Karpas-422 (cell line): ENCODE data around the gene TMEM200C. TPM values are rescaled to one million over a fixed set of nuclear protein-coding genes. Genes with fewer than 3 reads are reported as not detected.

Experiments used
- DNase-seq: peaks from one replicate; pipeline ENCODE4 v3.0.0-alpha.2; 2015
- H2AFZ ChIP-seq: fragments of 200-600 bp; sonication (generic); 2 replicates; pipeline ENCODE4 v1.6.1; 2014; ENCODE audit warnings: antibody characterized with exemption, low read length, mixed read lengths
- H3K27ac ChIP-seq: fragments of 200-600 bp; sonication (generic); 2 replicates; pipeline ENCODE4 v1.5.1; 2014; ENCODE audit warnings: mild to moderate bottlenecking, low read length, moderate library complexity
- H3K27me3 ChIP-seq: fragments of 200-600 bp; sonication (generic); 2 replicates; pipeline ENCODE4 v1.6.1; 2014; ENCODE audit warnings: low read length, mixed read lengths
- H3K36me3 ChIP-seq: fragments of 200-600 bp; sonication (generic); 2 replicates; pipeline ENCODE4 v1.6.1; 2014; ENCODE audit warnings: low read length, mixed read lengths; ENCODE audit not compliant: insufficient read depth
- H3K4me1 ChIP-seq: fragments of 200-600 bp; sonication (generic); 2 replicates; pipeline ENCODE4 v1.6.1; 2014; ENCODE audit warnings: mild to moderate bottlenecking, low read length, mixed read lengths
- H3K4me2 ChIP-seq: fragments of 200-600 bp; sonication (generic); 2 replicates; pipeline ENCODE4 v1.6.1; 2014; ENCODE audit warnings: low read length, low read depth, mild to moderate bottlenecking; ENCODE audit not compliant: poor library complexity, severe bottlenecking
- H3K4me3 ChIP-seq: fragments of 200-600 bp; sonication (generic); 2 replicates; pipeline ENCODE4 v1.5.1; 2014; ENCODE audit warnings: mild to moderate bottlenecking, antibody characterized with exemption, low read length, mixed read lengths
- H3K79me2 ChIP-seq: fragments of 200-600 bp; sonication (generic); 2 replicates; pipeline ENCODE4 v1.6.1; 2014; ENCODE audit warnings: mild to moderate bottlenecking, low read length, mixed read lengths
- H3K9ac ChIP-seq: fragments of 200-600 bp; sonication (generic); 2 replicates; pipeline ENCODE4 v1.6.0; 2014; ENCODE audit warnings: low read length
- H3K9me2 ChIP-seq: fragments of 200-600 bp; sonication (generic), shearing (Covaris generic); replicated peaks from 2 replicates; pipeline ENCODE4 v1.6.0; 2014; ENCODE audit warnings: mild to moderate bottlenecking, low read length, moderate library complexity; ENCODE audit not compliant: insufficient read depth
- H3K9me3 ChIP-seq: fragments of 300-700, 200-600 bp; sonication (generic); 2 replicates; pipeline ENCODE4 v1.6.1; 2014; ENCODE audit warnings: low read length, mixed read lengths
- H4K20me1 ChIP-seq: fragments of 200-600 bp; sonication (generic); 2 replicates; pipeline ENCODE4 v1.6.1; 2014; ENCODE audit warnings: mild to moderate bottlenecking, antibody characterized with exemption, low read length, low read depth; ENCODE audit not compliant: insufficient read depth
- total RNA-seq: library from RNA; depleted of rRNA; stranded (reverse); fragments of >200 nt; shearing (Covaris generic); gene quantifications from 2 replicates; pipeline ENCODE4 v1.2.3, GENCODE V29; 2014; ENCODE audit warnings: low replicate concordance

Gene TMEM200C
- total RNA-seq, 1 experiment from 2014 or later = not detected

GRCh38 chr18:5890331-5891183 lies 4.8 kb downstream of the TMEM200C start:
- no peak overlapping the region for H3K9ac ChIP-seq
- peak overlapping the region; percentile 17 for H3K4me2 ChIP-seq
- H2AFZ ChIP-seq = no peak overlapping the region
- no peaks in the 10 kb centered on the region for H3K9me3 ChIP-seq
- no peaks in the 10 kb centered on the region for H3K9me2 ChIP-seq
- no peaks in the 10 kb centered on the region for H3K79me2 ChIP-seq
- H3K36me3 ChIP-seq = no peaks in the 10 kb centered on the region
- no peak overlapping the region for H3K4me3 ChIP-seq
- 0 out of 2 replicates have a peak, but pooled peaks cover 3% of the 10 kb centered on the region for H3K4me1 ChIP-seq
- no peaks in the 10 kb centered on the region for H4K20me1 ChIP-seq
- DNase-seq = peak; percentile 57
- no peaks in the 10 kb centered on the region for H3K27me3 ChIP-seq
- no peak overlapping the region for H3K27ac ChIP-seq

DNA sequence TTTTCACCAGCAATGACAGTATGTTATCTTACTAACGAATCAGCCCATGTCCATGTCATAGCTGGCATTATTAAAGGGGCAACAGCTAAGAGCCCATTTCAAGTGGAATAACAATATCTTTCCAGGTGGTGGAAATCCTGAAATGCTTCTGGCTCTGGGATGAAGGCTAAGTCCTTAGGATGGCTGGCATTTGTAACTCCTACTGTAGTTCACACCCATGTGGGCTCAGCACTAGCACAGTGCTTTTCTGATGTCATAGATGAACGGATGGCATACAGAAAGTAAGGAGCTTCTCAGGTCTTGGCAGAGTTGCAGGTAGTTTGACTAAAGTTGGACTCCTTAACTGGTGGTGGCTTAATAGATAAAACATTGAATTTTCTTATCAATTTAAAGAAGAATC lies 10.0 kb downstream of the TMEM200C start:
- Histone ChIP-seq H3K36me3 (no peaks in the 10 kb centered on the region), H3K9ac (no peak overlapping the region), H3K27me3 (no peaks in the 10 kb centered on the region), H3K4me3 (no peak overlapping the region), H3K9me2 (no peaks in the 10 kb centered on the region), H4K20me1 (no peaks in the 10 kb centered on the region), H3K79me2 (no peaks in the 10 kb centered on the region), H2AFZ (no peak overlapping the region), H3K9me3 (no peaks in the 10 kb centered on the region), H3K4me2 (no peak overlapping the region), H3K4me1 (peaks cover 5% of the 10 kb centered on the region; the same call in 1 of the 2 replicates), H3K27ac (no peak overlapping the region)
- peak; percentile 23 for DNase-seq

GRCh38 chr18:5884375-5884774 lies 10.9 kb downstream of the TMEM200C start:
- Histone ChIP-seq H3K27me3 (no peaks in the 10 kb centered on the region), H3K9me2 (no peaks in the 10 kb centered on the region), H3K27ac (no peak overlapping the region), H3K79me2 (no peaks in the 10 kb centered on the region), H3K9me3 (no peaks in the 10 kb centered on the region), H2AFZ (no peak overlapping the region), H3K4me1 (peaks cover 3% of the 10 kb centered on the region; the same call in 1 of the 2 replicates), H3K4me2 (no peak overlapping the region), H4K20me1 (no peaks in the 10 kb centered on the region), H3K4me3 (no peak overlapping the region), H3K9ac (no peak overlapping the region), H3K36me3 (no peaks in the 10 kb centered on the region)
- DNase-seq = peak; percentile 36

- Histone ChIP-seq H3K9ac (no peak overlapping the region), H3K27ac (no peak overlapping the region), H3K27me3 (no peaks in the 10 kb centered on the region), H3K9me2 (no peaks in the 10 kb centered on the region), H3K36me3 (no peaks in the 10 kb centered on the region), H3K9me3 (no peaks in the 10 kb centered on the region), H3K79me2 (no peaks in the 10 kb centered on the region), H4K20me1 (no peaks in the 10 kb centered on the region), H3K4me1 (peaks cover 6% of the 10 kb centered on the region; the same call in 1 of the 2 replicates), H3K4me3 (no peak overlapping the region), H2AFZ (no peak overlapping the region), H3K4me2 (no peak overlapping the region)
- DNase-seq = peak; percentile 71
Observed at GRCh38 chr18:5879479-5879882, 15.8 kb downstream of the TMEM200C start.

- Histone ChIP-seq H3K79me2 (no peaks in the 10 kb centered on the region), H3K4me2 (no peak overlapping the region), H3K9me2 (no peaks in the 10 kb centered on the region), H2AFZ (no peak overlapping the region), H4K20me1 (no peaks in the 10 kb centered on the region), H3K9me3 (no peaks in the 10 kb centered on the region), H3K27ac (no peak overlapping the region), H3K36me3 (no peaks in the 10 kb centered on the region), H3K4me3 (no peak overlapping the region), H3K27me3 (no peaks in the 10 kb centered on the region), H3K4me1 (peaks cover 15% of the 10 kb centered on the region), H3K9ac (no peak overlapping the region)
- DNase-seq = no peak
Observed at GRCh38 chr18:5876891-5877290, 18.4 kb downstream of the TMEM200C start.

GRCh38 chr18:5874336-5874735 lies 21.0 kb downstream of the TMEM200C start:
- DNase-seq = no peak
- Histone ChIP-seq H3K9ac (no peak overlapping the region), H3K79me2 (no peaks in the 10 kb centered on the region), H3K4me3 (no peak overlapping the region), H3K27ac (no peak overlapping the region), H3K27me3 (no peaks in the 10 kb centered on the region), H3K4me2 (no peak overlapping the region), H2AFZ (no peak overlapping the region), H3K9me2 (no peaks in the 10 kb centered on the region), H3K36me3 (no peaks in the 10 kb centered on the region), H3K4me1 (peaks cover 37% of the 10 kb centered on the region), H4K20me1 (no peaks in the 10 kb centered on the region), H3K9me3 (no peaks in the 10 kb centered on the region)

DNA sequence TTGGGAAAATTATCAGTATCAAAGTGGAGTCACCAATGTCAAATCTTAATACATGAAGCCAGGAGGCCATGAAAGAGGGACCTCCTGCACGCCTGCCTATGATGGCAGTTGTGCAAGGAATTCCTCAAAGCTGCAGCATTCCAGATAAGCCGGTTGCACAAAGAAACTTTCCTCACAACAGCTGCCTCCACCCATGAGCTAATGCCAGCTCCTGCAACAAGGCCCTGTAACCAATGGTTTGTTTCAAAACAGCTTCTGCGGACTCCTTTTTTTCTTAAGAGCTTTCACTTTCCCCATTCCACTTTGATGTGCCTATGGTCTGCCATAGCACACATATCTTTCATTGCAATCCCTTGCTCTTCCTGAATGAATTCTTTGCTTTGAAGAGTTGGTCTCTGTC lies 22.4 kb downstream of the TMEM200C start:
- H3K9ac ChIP-seq = no peak overlapping the region
- no peak for DNase-seq
- H2AFZ ChIP-seq = no peak overlapping the region
- H3K9me3 ChIP-seq = no peaks in the 10 kb centered on the region
- no peaks in the 10 kb centered on the region for H3K27me3 ChIP-seq
- no peaks in the 10 kb centered on the region for H3K79me2 ChIP-seq
- H3K36me3 ChIP-seq = no peaks in the 10 kb centered on the region
- H3K9me2 ChIP-seq = no peaks in the 10 kb centered on the region
- H3K4me3 ChIP-seq = no peak overlapping the region
- no peak overlapping the region for H3K4me2 ChIP-seq
- no peak overlapping the region for H3K27ac ChIP-seq
- H3K4me1 ChIP-seq = peaks cover 48% of the 10 kb centered on the region
- no peaks in the 10 kb centered on the region for H4K20me1 ChIP-seq

DNA sequence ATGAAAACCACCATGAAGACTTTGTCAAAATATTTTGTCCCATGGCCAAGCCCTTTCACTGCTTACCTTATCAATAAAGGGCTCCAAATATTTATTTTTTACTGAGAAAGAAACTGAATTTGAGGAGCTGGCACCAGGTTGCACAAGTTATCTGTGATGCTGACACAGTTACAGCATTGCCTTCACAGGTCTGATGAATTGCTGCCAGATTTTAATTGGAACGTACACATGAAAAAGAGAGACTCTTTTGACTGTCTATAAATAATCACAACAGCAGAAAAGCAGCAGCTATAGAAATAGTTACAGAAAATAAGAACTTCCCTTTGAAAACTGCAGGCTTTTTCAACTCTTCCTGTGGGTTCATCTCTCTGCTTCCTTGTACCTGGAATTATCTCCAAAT lies 23.9 kb downstream of the TMEM200C start:
- Histone ChIP-seq H3K4me1 (peaks cover 48% of the 10 kb centered on the region), H3K27ac (no peak overlapping the region), H3K4me2 (peak overlapping the region; percentile 49), H3K27me3 (no peaks in the 10 kb centered on the region), H3K36me3 (no peaks in the 10 kb centered on the region), H3K4me3 (no peak overlapping the region), H3K9me2 (no peaks in the 10 kb centered on the region), H4K20me1 (no peaks in the 10 kb centered on the region), H3K9ac (no peak overlapping the region), H2AFZ (no peak overlapping the region), H3K9me3 (no peaks in the 10 kb centered on the region), H3K79me2 (no peaks in the 10 kb centered on the region)
- DNase-seq = no peak
